SK-N-MC (cell line): ENCODE results near the gene CCBE1.
A peak's percentile ranks its signal among the peaks of the same experiment; 100 is the strongest.

Source experiments
- DNase-seq: peaks from one replicate; pipeline ENCODE4 v3.0.0-alpha.2; 2011; ENCODE audit warnings: low read depth, low spot score
- H3K27ac ChIP-seq: fragments of 200-600 bp; sonication (generic); 2 replicates; pipeline ENCODE4 v1.5.1; 2016; ENCODE audit warnings: mixed run types
- H3K36me3 ChIP-seq: fragments of 200-600 bp; sonication (generic); 2 replicates; pipeline ENCODE4 v1.6.1; 2017; ENCODE audit warnings: antibody characterized with exemption, low read length, mixed read lengths; ENCODE audit not compliant: insufficient read depth
- H3K4me3 ChIP-seq: fragments of 200-600 bp; sonication (generic); 2 replicates; pipeline ENCODE4 v1.5.1; 2016
- H3K9ac ChIP-seq: fragments of 200-600 bp; sonication (generic); 2 replicates; pipeline ENCODE4 v1.8.0; 2017; ENCODE audit warnings: mixed run types, mixed read lengths; ENCODE audit not compliant: insufficient read length
- H3K9me3 ChIP-seq: fragments of 200-600 bp; sonication (generic); 2 replicates; pipeline ENCODE4 v1.6.1; 2017; ENCODE audit warnings: low read depth, mild to moderate bottlenecking, antibody characterized with exemption, low read length, moderate library complexity, mixed read lengths
- EZH2 ChIP-seq: fragments of 200-600 bp; sonication (generic); IDR thresholded peaks from one replicate; pipeline ENCODE4 v1.6.1; 2017; ENCODE audit warnings: antibody characterized with exemption
- FOXP2 ChIP-seq: optimal IDR thresholded peaks from 2 replicates; pipeline ENCODE3; 2011; ENCODE audit warnings: mild to moderate bottlenecking, moderate library complexity; ENCODE audit not compliant: insufficient read depth; ENCODE audit errors: extremely low read length, control extremely low read depth
- POLR2AphosphoS5 ChIP-seq: IDR thresholded peaks from 2 replicates; pipeline ENCODE4 v1.6.1; 2012; ENCODE audit warnings: mild to moderate bottlenecking, low read depth, low read length, borderline replicate concordance

The CCBE1 gene

DNA sequence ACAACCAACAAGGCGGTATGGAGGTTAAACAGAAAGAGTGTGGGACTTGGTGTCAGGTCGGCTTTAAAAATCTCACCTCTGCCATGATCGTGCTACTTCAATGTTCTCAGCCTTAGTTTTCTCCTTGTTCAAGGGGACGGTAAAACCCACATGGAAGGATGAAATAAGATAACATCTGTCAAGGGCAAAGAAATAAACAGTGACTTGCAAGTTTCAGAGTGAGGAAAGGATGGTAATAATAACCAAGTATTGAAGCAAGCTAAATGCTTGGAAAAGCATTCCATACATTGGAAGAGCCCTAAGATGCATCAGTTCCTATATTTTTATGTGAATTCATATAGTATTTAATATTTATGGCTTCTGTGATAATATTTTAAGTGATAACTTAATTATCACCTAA, 308.4 kb downstream of the CCBE1 start:
- no peak overlapping the region for H3K9ac ChIP-seq
- no peaks in the 10 kb centered on the region for H3K9me3 ChIP-seq
- H3K4me3 ChIP-seq: no peak overlapping the region
- DNase-seq: no peak
- TF ChIP-seq FOXP2: no peak
- no peak for TF ChIP-seq POLR2AphosphoS5
- no peak for TF ChIP-seq EZH2
- no peaks in the 10 kb centered on the region for H3K36me3 ChIP-seq
- H3K27ac ChIP-seq: peak overlapping the region; percentile 69; the same call in 1 of the 2 replicates

DNA sequence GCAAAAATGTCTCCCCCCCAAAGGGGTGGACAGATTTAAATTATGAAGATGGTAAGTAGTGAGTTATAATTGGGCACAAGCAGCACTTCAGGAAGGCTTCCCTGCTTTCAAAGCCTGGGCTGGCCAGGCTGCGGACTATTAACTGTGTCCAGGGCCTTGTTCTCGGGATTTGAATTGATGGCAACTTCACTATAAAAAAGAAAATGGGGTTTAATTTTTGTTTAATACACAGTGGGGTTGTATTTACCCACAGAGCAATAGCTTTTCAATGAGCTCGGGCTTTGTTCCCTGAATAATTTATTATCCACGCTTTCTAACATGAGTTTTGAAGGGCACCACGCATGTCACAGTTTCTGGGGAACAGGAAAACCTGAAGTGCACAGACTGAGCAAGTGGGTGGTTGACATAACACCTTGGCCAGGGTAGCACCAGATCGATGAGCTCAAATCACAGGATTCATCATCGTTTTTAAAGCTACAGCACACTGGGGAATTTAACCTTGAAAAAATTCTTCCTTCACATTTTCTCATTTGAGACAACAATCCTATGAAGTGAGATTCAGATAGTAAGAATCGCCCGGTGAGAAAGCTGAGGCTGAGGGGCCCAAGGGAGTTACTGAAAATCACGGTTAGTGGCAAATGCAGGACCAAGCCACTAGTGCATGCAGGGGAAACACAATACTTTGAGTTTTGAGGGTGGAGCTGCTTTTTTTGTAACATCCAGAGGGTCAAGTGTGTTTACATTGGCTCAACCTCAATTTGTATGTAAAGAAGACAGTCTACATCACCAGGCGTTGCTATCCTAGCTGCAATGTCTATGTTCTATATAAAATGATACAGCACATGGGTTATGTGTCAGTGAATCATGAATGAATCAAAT, 309.3 kb downstream of the CCBE1 start:
- TF ChIP-seq POLR2AphosphoS5: no peak
- TF ChIP-seq EZH2: no peak
- no peak for TF ChIP-seq FOXP2
- Histone ChIP-seq H3K9me3 (no peaks in the 10 kb centered on the region), H3K4me3 (no peak overlapping the region), H3K27ac (peak overlapping the region; percentile 69; the same call in 1 of the 2 replicates), H3K36me3 (no peaks in the 10 kb centered on the region), H3K9ac (no peak overlapping the region)
- DNase-seq: no peak

DNA sequence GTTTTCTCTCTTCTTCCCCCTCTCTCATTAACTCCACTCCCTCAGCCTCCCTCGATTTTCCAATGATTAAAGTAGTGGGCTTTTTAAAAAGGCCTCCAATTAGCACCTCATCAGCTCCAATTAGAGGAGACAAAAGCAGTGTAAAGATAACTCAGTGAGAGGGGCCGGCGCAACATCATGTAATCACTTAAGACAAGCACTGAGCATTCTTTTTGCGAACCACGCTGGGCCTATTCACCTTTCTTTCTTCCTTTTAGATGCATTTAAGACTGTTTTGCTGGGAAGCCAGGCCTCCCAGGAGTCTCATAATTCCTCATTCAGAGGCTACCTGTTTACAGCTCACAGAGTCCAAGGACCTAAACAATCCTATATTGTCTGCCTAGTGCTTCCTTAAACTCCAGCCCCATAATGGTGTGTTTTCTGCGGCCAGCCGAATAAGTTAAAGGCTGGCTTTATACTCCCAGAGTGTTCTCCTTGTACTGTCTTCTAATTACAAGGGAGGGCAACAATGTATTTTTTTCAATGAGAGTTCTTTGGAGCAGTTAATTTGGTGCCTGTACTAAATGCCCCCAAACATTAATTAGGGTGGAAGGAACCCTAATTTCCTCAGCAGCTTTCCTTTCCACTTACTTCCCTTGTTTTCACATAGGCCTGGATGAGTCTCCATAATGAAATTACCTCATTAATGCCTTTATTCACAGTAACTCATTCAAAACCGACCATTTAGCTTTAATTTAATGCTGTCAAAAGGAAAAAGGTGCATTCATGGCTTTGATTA, 310.1 kb downstream of the CCBE1 start:
- no peak for DNase-seq
- no peak overlapping the region for H3K4me3 ChIP-seq
- H3K27ac ChIP-seq: no peak overlapping the region
- H3K9ac ChIP-seq: no peak overlapping the region
- no peak for TF ChIP-seq EZH2
- no peaks in the 10 kb centered on the region for H3K9me3 ChIP-seq
- no peaks in the 10 kb centered on the region for H3K36me3 ChIP-seq

DNA sequence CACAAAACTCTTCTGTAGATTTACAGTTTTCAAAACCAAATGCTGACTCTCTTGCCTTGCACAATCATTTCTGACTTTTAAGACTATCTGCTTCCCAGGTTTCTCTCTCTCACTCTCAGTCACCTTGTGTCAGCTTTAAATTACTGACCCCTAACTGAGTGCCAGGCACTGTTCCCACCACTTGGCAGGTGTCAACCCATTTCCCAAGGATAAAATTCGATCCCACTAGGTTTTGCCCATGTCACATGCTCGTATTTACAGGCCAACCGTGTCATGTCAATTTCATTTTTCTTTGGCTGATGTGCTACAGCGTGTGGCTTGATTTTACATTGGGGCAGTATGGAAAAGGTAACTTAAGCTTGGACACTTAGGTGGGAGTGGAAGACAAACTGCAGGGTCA, 312.0 kb downstream of the CCBE1 start:
- H3K36me3 ChIP-seq: no peaks in the 10 kb centered on the region
- DNase-seq: no peak
- no peak for TF ChIP-seq FOXP2
- TF ChIP-seq EZH2: no peak
- no peak for TF ChIP-seq POLR2AphosphoS5
- no peaks in the 10 kb centered on the region for H3K9me3 ChIP-seq
- H3K9ac ChIP-seq: no peak overlapping the region
- no peak overlapping the region for H3K4me3 ChIP-seq
- H3K27ac ChIP-seq: no peak overlapping the region

DNA sequence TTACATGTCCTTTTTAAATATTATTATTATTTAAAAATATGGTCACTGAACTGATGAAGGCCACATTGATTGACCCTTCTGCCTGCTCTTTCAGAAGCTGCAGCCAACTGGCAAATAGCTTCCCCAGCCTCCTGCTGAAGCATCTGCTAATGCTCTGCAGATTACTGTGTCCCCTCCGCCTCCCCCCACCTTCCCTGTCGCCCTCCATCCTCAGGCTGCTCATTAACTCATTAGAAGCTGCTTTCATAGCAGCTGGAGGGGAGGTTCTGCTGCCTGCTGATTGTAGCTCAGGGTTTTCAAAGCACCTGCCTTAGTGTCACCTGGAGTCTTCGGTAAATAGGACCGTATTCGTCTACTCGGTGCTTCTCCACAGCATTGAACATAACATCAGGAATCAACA, 313.4 kb downstream of the CCBE1 start:
- Histone ChIP-seq H3K9ac (no peak overlapping the region), H3K36me3 (no peaks in the 10 kb centered on the region), H3K4me3 (no peak overlapping the region), H3K27ac (no peak overlapping the region), H3K9me3 (no peaks in the 10 kb centered on the region)
- no peak for TF ChIP-seq POLR2AphosphoS5
- no peak for DNase-seq

DNA sequence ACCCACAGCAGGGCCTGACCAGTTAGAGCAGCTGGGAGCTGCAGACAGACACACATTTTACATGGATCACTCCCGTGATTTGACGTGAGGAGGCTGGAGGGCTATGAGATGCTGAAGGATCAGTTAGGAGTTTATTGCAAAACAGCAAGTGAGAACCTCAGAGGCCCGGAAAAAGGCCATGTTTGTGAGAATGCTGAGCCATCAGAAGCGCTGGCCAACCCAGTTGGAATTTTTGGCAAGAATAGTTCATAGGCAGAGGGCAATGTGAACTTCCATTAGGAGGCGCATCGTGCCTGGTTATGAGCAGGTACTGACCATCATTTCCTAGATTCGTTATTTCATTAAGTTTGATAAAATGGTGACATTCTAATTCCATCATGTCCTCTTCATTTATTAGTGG, 314.8 kb downstream of the CCBE1 start:
- TF ChIP-seq POLR2AphosphoS5 (no peak), EZH2 (no peak), FOXP2 (no peak)
- Histone ChIP-seq H3K9me3 (no peaks in the 10 kb centered on the region), H3K36me3 (no peaks in the 10 kb centered on the region), H3K9ac (no peak overlapping the region), H3K27ac (no peak overlapping the region), H3K4me3 (no peak overlapping the region)
- DNase-seq: no peak

DNA sequence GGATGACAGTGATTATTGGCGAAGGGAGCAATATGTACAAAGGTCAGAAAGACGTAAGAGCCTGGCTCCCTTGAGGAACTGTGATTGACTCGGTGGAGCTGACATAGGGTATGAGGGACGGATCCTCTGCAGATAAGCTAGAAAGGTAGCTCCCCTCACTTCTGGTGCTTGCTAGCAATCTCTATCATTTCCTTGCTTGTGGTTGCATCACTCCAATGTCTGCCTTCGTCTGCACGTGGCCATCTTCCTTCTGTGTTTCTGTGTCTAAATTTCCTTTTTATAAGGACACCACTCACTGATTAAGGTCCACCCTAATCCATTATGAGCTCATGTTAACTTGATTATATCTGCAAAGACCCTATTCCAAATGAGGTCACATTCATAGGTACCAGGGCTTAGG, 315.3 kb downstream of the CCBE1 start:
- Histone ChIP-seq H3K9ac (no peak overlapping the region), H3K27ac (no peak overlapping the region), H3K4me3 (no peak overlapping the region), H3K9me3 (no peaks in the 10 kb centered on the region), H3K36me3 (no peaks in the 10 kb centered on the region)
- TF ChIP-seq POLR2AphosphoS5 (no peak), FOXP2 (no peak), EZH2 (no peak)
- DNase-seq: no peak
